ENCODE measurements around the gene PRICKLE3. TPM values are rescaled to one million over a fixed set of nuclear protein-coding genes. Genes with fewer than 3 reads are reported as not detected.

The PRICKLE3 gene
- total RNA-seq, 4 donors from 2014 or later: 14.2 to 17.6 (median 15.8) TPM

DNA sequence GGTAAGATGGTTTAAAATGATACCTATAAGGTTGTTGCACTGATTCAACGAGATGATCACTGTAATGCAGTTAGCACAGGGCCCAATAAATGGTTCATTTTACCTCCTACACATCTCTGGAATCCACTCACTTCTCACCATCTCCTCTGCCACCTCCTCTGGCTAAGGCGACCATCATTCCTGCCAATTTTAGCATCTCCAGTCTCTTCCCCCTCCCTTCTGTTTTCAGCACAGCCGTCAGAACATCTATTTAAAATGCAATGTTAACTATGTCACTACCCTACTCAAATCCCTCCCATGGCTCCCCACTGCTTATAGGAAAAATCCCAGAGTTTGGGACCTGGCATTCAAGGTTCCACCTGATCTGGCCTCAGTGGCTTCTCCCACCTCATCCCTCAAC, 17.4 kb upstream of the PRICKLE3 start:
- Histone ChIP-seq H3K36me3 (no peaks in the 10 kb centered on the region), H3K27ac (no peak overlapping the region), H3K4me3 (no peak overlapping the region), H3K27me3 (no peaks in the 10 kb centered on the region), H3K4me1 (no peaks in the 10 kb centered on the region), H3K9me3 (no peaks in the 10 kb centered on the region)
- DNase-seq: no peak
- TF ChIP-seq, protein P1, sequence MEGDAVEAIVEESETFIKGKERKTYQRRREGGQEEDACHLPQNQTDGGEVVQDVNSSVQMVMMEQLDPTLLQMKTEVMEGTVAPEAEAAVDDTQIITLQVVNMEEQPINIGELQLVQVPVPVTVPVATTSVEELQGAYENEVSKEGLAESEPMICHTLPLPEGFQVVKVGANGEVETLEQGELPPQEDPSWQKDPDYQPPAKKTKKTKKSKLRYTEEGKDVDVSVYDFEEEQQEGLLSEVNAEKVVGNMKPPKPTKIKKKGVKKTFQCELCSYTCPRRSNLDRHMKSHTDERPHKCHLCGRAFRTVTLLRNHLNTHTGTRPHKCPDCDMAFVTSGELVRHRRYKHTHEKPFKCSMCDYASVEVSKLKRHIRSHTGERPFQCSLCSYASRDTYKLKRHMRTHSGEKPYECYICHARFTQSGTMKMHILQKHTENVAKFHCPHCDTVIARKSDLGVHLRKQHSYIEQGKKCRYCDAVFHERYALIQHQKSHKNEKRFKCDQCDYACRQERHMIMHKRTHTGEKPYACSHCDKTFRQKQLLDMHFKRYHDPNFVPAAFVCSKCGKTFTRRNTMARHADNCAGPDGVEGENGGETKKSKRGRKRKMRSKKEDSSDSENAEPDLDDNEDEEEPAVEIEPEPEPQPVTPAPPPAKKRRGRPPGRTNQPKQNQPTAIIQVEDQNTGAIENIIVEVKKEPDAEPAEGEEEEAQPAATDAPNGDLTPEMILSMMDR (IDR thresholded peaks at IDR 0.05): no peak
- no peak for TF ChIP-seq POLR2A (IDR thresholded peaks at IDR 0.05)
- intact Hi-C loops (cut with DNase I; ENCODE audit: low total_unique reads): no loop called here

DNA sequence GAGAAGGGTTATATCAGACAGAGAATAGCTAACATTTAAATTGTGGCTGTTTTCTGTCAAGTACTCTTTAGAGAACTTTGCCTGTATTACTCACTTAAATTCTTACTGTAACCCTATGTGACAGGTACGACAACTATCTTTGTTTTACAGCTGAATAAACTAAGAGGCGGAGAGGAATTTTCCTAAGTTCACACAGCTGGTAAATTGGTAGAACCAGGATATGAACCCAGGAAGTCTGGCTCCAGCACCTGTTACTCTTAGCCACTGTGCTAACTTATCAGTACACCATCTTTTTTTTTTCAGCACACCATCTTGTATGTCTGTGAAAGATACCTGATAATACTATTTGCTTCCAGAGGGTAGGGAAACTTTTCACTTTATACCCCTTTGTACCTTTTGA, 15.8 kb upstream of the PRICKLE3 start:
- intact Hi-C loops (cut with DNase I; ENCODE audit: low total_unique reads): no loop called here
- no peak overlapping the region for H3K4me3 ChIP-seq
- no peak for TF ChIP-seq POLR2A (IDR thresholded peaks at IDR 0.05)
- TF ChIP-seq, protein P1 (IDR thresholded peaks at IDR 0.05): no peak
- no peaks in the 10 kb centered on the region for H3K36me3 ChIP-seq
- H3K9me3 ChIP-seq: no peaks in the 10 kb centered on the region
- H3K27ac ChIP-seq: no peak overlapping the region
- no peaks in the 10 kb centered on the region for H3K4me1 ChIP-seq
- H3K27me3 ChIP-seq: no peaks in the 10 kb centered on the region
- DNase-seq: no peak

DNA sequence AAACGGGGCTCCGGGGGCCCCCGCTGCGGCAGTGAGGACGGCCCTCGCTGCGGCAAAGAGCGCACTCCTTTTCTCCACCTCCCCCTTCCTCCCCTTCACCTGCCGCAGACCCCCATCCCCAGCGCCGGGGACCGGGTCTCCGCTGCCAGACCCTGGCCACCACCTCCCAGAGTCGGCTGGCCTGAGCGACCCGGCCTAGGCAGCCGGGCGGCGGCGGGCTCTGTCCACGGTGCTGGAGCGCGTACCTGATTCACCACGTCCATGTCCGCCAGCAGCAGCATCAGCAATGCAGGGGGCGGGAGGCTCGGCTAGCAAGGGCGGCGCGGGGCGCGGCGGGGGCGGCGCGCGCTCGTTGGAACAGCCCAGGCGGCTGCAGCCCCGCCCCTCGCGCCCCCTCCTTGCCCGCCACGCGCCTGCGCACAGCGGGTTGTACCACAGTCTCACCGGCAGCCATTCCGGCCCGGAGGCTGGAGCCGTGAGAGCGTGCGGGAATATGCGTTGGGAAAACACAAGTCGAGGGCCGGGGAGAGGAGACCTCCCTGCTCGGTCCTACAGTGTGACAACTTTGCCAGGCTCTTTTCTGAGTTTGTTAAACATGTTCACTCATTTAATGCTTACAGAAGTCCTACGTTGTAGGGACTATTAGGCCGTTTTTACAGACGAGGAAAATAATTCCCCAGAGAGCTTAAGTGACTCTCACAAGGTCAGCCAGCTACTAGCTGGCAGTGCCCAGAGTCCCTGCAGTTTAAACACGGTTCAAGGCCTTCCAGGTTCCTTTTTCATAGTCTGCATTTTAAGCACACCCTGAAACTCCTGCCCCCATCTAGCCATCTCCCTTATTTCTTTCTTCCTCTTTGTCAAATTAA, 14.0 kb upstream of the PRICKLE3 start, which contains the start of gene SYP:
TSS of gene SYP (minus strand) at position 288 of the 866 bp plus-strand sequence. CDS start at position 281, 7 bp downstream.
- TF ChIP-seq, protein P1 (IDR thresholded peaks at IDR 0.05): peak in 2 of 4 experiments; percentile 8 to 9
- peak in 1 of 2 donors; percentile 67 for TF ChIP-seq POLR2A (IDR thresholded peaks at IDR 0.05)
- H3K4me3 ChIP-seq: peak within 1 kb of the TSS in 1 of 2 donors; percentile 10
- H3K9me3 ChIP-seq: no peaks in the 10 kb centered on the region
- DNase-seq: peak; percentile 86 to 89
- intact Hi-C loops (cut with DNase I; ENCODE audit: low total_unique reads): no loop called here
- H3K36me3 ChIP-seq: no peaks in the 10 kb centered on the region
- H3K27me3 ChIP-seq: no peaks in the 10 kb centered on the region
- peak within 1 kb of the TSS in 1 of 2 donors; percentile 57 for H3K27ac ChIP-seq
- no peaks in the 10 kb centered on the region for H3K4me1 ChIP-seq

DNA sequence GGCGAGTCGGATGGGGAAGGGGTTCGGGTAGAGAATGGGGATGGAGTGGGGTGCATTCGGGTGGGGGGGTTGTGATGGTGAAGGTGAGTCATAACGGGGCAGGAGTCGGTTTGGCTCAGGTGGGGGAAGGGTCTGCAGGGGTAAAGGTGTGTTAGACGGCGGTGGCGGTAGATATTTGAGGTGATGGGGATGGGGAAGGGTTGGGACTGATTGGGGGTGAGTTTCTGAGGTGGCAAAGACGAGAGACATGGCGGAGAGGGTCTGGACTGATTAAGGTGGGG, 13.1 kb upstream of the PRICKLE3 start:
- no peak for DNase-seq
- no peak overlapping the region for H3K4me3 ChIP-seq
- intact Hi-C loops (cut with DNase I; ENCODE audit: low total_unique reads): no loop called here

More for the DNA sequence above, 13.1 kb upstream of the PRICKLE3 start:
- no peaks in the 10 kb centered on the region for H3K36me3 ChIP-seq
- no peaks in the 10 kb centered on the region for H3K9me3 ChIP-seq
- H3K27ac ChIP-seq: no peak overlapping the region
- TF ChIP-seq, protein P1 (IDR thresholded peaks at IDR 0.05): no peak
- no peak for TF ChIP-seq POLR2A (IDR thresholded peaks at IDR 0.05)
- no peaks in the 10 kb centered on the region for H3K4me1 ChIP-seq
- no peaks in the 10 kb centered on the region for H3K27me3 ChIP-seq
